Neuron (in vitro differentiated cells): ENCODE results near the gene MMS22L.
"Not testable (repeated sequence)": the region's sequence is repeated elsewhere in the genome, so short reads cannot be mapped to it uniquely, and the experiment has no call there.

Experiments
- H2AFZ ChIP-seq: one replicate; pipeline ENCODE4 v1.6.1; 2013; ENCODE audit warnings: low read depth, mild to moderate bottlenecking, inconsistent platforms, low read length, moderate library complexity
- H3K27me3 ChIP-seq: one replicate; pipeline ENCODE4 v1.6.1; 2013; ENCODE audit warnings: low read length; ENCODE audit not compliant: insufficient read depth
- H3K36me3 ChIP-seq: one replicate; pipeline ENCODE4 v1.6.1; 2013; ENCODE audit warnings: low read length; ENCODE audit not compliant: insufficient read depth
- H3K4me1 ChIP-seq: one replicate; pipeline ENCODE4 v1.6.1; 2013; ENCODE audit warnings: low read length; ENCODE audit not compliant: insufficient read depth
- H3K4me3 ChIP-seq: 2 replicates; pipeline ENCODE4 v1.5.1; 2013; ENCODE audit warnings: mild to moderate bottlenecking, low read length, moderate library complexity
- H3K9me3 ChIP-seq: one replicate; pipeline ENCODE4 v1.6.1; 2013; ENCODE audit warnings: low read length

Gene MMS22L

DNA sequence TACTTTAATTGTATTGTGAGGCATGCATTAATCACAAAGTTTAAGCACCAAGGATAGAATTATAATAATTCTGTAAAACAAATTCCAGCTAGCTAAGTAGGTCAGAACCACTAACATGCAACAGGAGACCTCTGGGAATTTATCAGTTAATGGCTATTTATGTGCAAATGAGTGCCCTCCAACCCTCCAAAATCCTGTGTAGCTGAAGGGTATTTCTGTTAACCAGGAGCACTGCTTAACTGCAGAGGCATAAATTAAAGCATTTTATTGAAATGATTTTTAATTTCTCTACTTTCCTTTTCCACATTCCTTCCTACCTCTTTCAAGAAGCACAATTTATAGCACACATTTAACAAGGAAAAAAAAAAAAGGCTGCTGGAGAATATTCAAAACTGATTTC, 77.0 kb downstream of the MMS22L start:
- Histone ChIP-seq H3K4me1 (peaks cover 16% of the 10 kb centered on the region), H3K9me3 (no peaks in the 10 kb centered on the region), H2AFZ (no peak overlapping the region), H3K36me3 (no peaks in the 10 kb centered on the region), H3K4me3 (no peak overlapping the region), H3K27me3 (no peaks in the 10 kb centered on the region)

DNA sequence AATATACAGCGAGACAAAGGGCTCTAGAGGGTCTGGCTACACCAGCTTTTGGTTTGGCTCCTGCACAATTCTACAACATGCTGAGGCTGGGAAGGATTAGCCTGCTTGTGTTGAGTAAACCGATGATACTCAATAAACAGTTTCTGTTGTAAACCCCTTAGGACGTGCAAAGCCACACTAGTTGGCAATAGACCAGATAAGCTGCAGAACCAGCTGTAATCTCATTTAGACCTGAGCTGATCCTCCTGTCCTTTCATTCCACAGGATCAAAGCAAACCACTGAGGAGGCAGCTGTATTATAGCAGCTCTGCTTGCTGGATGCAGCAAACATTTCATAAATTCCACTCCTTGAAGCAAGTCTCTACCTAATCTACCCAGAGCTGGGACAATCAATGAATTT, 79.7 kb downstream of the MMS22L start:
- H3K9me3 ChIP-seq: no peaks in the 10 kb centered on the region

DNA sequence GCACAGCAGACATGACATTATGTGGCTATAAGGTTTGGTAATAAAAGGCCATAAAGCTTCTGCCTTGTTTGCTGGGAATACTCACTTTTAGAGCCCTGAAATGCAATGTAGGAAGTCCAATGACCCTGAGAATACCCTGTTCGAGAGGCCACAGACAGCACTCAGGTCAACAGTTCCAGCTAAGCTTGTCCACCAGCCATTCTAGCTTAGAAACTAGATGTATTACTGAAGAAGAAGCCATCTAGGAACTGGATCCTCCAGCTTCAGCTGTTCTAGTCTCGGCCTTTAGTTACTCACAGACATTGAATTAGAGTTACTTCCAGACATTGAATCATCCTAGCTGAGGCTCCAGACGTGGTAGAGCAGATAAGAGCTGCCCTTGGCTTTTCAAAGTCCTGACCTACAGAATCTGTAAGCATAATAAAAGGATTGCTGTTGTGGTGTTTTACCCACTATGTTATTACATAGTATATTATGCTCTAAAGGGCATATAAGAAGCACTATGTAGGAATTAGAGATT, 84.9 kb downstream of the MMS22L start:
- no peak overlapping the region for H2AFZ ChIP-seq
- H3K36me3 ChIP-seq: peaks cover 8% of the 10 kb centered on the region
- no peaks in the 10 kb centered on the region for H3K27me3 ChIP-seq
- H3K9me3 ChIP-seq: peaks cover 2% of the 10 kb centered on the region
- H3K4me1 ChIP-seq: no peaks in the 10 kb centered on the region
- no peak overlapping the region for H3K4me3 ChIP-seq

More for the DNA sequence above, 79.7 kb downstream of the MMS22L start:
- Histone ChIP-seq H3K27me3 (no peaks in the 10 kb centered on the region), H3K36me3 (no peaks in the 10 kb centered on the region), H2AFZ (no peak overlapping the region), H3K4me3 (no peak overlapping the region), H3K4me1 (peaks cover 16% of the 10 kb centered on the region)

GRCh38 chr6:97195117-97195516, 87.9 kb downstream of the MMS22L start:
- no peaks in the 10 kb centered on the region for H3K4me1 ChIP-seq
- peaks cover 2% of the 10 kb centered on the region for H3K9me3 ChIP-seq
- H3K27me3 ChIP-seq: no peaks in the 10 kb centered on the region
- H2AFZ ChIP-seq: no peak overlapping the region
- H3K36me3 ChIP-seq: peaks cover 8% of the 10 kb centered on the region
- H3K4me3 ChIP-seq: no peak overlapping the region

GRCh38 chr6:97189767-97190166, 93.2 kb downstream of the MMS22L start:
- Histone ChIP-seq H3K4me1 (no peaks in the 10 kb centered on the region), H3K27me3 (no peaks in the 10 kb centered on the region), H2AFZ (no peak overlapping the region), H3K9me3 (no peaks in the 10 kb centered on the region), H3K36me3 (peaks cover 3% of the 10 kb centered on the region), H3K4me3 (no peak overlapping the region)

GRCh38 chr6:97187951-97188350, 95.1 kb downstream of the MMS22L start:
- H3K36me3 ChIP-seq: no peaks in the 10 kb centered on the region
- no peaks in the 10 kb centered on the region for H3K4me1 ChIP-seq
- H3K9me3 ChIP-seq: no peaks in the 10 kb centered on the region
- no peaks in the 10 kb centered on the region for H3K27me3 ChIP-seq
- H2AFZ ChIP-seq: no peak overlapping the region
- H3K4me3 ChIP-seq: no peak overlapping the region

DNA sequence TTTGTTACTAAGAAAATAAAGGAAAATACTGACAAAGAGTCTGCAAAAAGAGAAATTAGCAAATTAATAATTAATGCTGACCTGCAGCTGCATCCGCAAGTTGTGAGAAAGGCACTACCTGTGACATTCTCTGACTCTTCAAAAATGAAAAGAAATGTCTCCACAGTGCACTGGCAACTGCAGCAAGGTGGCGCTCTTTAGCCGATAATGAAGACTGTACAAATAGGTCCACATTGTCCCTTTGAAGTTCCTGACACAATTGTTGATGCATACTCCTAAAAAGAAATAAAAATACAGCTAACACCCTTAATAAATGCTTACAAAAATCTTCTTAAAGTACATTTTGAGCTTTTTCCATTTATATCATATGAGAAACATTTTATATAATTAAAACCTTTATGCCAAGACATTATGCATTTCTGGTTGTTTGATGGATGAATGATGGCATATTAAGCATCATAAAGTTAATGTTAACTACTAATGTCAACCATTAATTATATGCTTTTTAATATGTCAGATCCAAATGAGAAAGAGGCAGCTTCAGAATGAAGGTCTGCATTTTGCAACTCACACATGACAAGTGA, 96.5 kb downstream of the MMS22L start:
- H3K36me3 ChIP-seq: peaks cover 4% of the 10 kb centered on the region
- H3K27me3 ChIP-seq: no peaks in the 10 kb centered on the region
- H2AFZ ChIP-seq: no peak overlapping the region
- H3K9me3 ChIP-seq: no peaks in the 10 kb centered on the region
- no peak overlapping the region for H3K4me3 ChIP-seq
- no peaks in the 10 kb centered on the region for H3K4me1 ChIP-seq

DNA sequence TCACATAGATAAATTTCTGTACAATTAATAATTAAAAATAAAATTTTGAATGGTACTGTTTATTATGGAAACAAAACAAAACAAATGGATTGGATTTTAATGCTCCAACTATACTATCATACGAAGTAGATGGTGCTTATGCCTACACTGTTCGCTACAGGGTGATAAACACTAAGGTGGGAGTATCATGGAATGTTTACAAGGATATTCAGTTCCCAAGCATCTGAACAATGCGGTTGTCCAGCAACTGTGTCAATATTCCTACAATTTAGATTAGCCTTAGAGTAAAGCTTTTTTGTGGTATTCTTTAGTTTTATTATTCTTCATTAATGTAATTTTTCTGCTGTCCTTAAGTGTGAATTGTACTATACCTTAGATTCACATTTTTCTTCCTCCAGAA, 105.1 kb downstream of the MMS22L start:
- Histone ChIP-seq H3K36me3 (peaks cover 23% of the 10 kb centered on the region), H3K9me3 (peaks cover 2% of the 10 kb centered on the region), H3K27me3 (no peaks in the 10 kb centered on the region), H3K4me1 (no peaks in the 10 kb centered on the region), H2AFZ (no peak overlapping the region), H3K4me3 (no peak overlapping the region)

- peaks cover 2% of the 10 kb centered on the region for H3K9me3 ChIP-seq
Observed at GRCh38 chr6:97176468-97176867, 106.5 kb downstream of the MMS22L start.

DNA sequence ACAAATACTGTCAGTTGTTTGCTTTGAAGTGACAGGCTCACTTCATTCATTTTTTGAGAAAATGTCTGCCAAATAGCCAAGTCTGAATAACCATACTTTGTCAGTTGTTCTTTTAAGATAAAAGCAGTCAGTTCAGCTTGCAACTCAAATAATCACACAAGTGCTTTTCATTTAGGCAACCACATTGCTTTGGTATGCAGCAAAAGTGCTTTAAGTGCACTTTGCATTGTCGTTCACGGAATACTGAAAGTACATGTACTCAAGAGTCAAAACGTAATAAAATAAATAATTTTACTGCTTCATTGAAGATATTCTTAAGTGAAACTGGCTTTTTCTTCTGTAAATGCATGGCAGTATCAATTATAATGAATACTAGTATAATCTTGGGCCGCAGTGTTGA, 107.2 kb downstream of the MMS22L start:
- Histone ChIP-seq H2AFZ (no peak overlapping the region), H3K9me3 (peaks cover 2% of the 10 kb centered on the region), H3K4me1 (no peaks in the 10 kb centered on the region), H3K4me3 (no peak overlapping the region), H3K36me3 (peaks cover 18% of the 10 kb centered on the region), H3K27me3 (no peaks in the 10 kb centered on the region)

More at GRCh38 chr6:97176468-97176867, 106.5 kb downstream of the MMS22L start:
- H3K4me1 ChIP-seq: no peaks in the 10 kb centered on the region
- no peak overlapping the region for H3K4me3 ChIP-seq
- no peak overlapping the region for H2AFZ ChIP-seq
- peaks cover 22% of the 10 kb centered on the region for H3K36me3 ChIP-seq
- H3K27me3 ChIP-seq: no peaks in the 10 kb centered on the region

GRCh38 chr6:97174471-97174870, 108.5 kb downstream of the MMS22L start:
- Histone ChIP-seq H3K4me1 (no peaks in the 10 kb centered on the region), H2AFZ (no peak overlapping the region), H3K36me3 (peaks cover 18% of the 10 kb centered on the region), H3K27me3 (no peaks in the 10 kb centered on the region), H3K9me3 (peaks cover 2% of the 10 kb centered on the region), H3K4me3 (no peak overlapping the region)

- H3K9me3 ChIP-seq: peaks cover 15% of the 10 kb centered on the region
- H3K36me3 ChIP-seq: peaks cover 25% of the 10 kb centered on the region
- no peaks in the 10 kb centered on the region for H3K27me3 ChIP-seq
- no peak overlapping the region for H2AFZ ChIP-seq
- no peaks in the 10 kb centered on the region for H3K4me1 ChIP-seq
- H3K4me3 ChIP-seq: no peak overlapping the region
Observed at GRCh38 chr6:97160280-97160679, 122.7 kb downstream of the MMS22L start.

DNA sequence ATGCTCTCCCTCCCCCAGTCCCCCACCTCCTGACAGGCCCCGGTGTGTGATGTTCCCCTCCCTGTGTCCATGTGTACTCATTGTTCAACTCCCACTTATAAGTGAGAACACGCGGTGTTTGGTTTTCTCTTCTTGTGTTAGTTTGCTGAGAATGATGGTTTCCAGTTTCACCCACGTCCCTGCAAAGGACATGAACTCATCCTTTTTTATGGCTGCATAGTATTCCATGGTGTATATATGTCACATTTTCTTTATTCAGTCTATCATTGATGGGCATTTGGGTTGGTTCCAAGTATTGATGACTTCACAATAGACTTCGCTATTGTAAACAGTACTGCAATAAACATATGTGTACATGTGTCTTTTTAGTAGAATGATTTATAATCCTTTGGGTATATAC, 127.6 kb downstream of the MMS22L start:
- peaks cover 19% of the 10 kb centered on the region for H3K36me3 ChIP-seq

GRCh38 chr6:97154015-97154414, 129.0 kb downstream of the MMS22L start:
- Histone ChIP-seq H3K4me3 (no peak overlapping the region), H3K9me3 (peaks cover 2% of the 10 kb centered on the region), H3K36me3 (peaks cover 20% of the 10 kb centered on the region), H2AFZ (no peak overlapping the region), H3K4me1 (no peaks in the 10 kb centered on the region), H3K27me3 (no peaks in the 10 kb centered on the region)

More for the DNA sequence above, 127.6 kb downstream of the MMS22L start:
- H3K27me3 ChIP-seq, H3K9me3 ChIP-seq, H2AFZ ChIP-seq, H3K4me3 ChIP-seq, H3K4me1 ChIP-seq: not testable (repeated sequence)
